GM08714 (cell line): Measurements from ENCODE around the gene HMX2.
A peak's percentile ranks its signal among the peaks of the same experiment; 100 is the strongest.

ENCODE experiments used
- H3K4me3 ChIP-seq: fragments of 200-500 bp; sonication (Bioruptor generic); 2 replicates; pipeline ENCODE4 v1.5.1; 2014; ENCODE audit warnings: mild to moderate bottlenecking, low read length, inconsistent platforms
- ZNF274 ChIP-seq: IDR thresholded peaks from 2 replicates; pipeline ENCODE4 v1.6.1; 2012; ENCODE audit warnings: mild to moderate bottlenecking, low read depth, low read length

Gene HMX2

GRCh38 chr10:123143162-123143824, 4.6 kb upstream of the HMX2 start:
- no peak for TF ChIP-seq ZNF274
- no peak overlapping the region for H3K4me3 ChIP-seq

GRCh38 chr10:123143825-123144168, 4.1 kb upstream of the HMX2 start:
- no peak overlapping the region for H3K4me3 ChIP-seq
- no peak for TF ChIP-seq ZNF274

GRCh38 chr10:123144697-123145541, 3.0 kb upstream of the HMX2 start:
- no peak overlapping the region for H3K4me3 ChIP-seq
- TF ChIP-seq ZNF274: no peak

- no peak for TF ChIP-seq ZNF274
- H3K4me3 ChIP-seq: no peak overlapping the region
These were observed 2.4 kb upstream of the HMX2 start for GRCh38 chr10:123145542-123146012.

- H3K4me3 ChIP-seq: no peak overlapping the region
These were observed 1.7 kb upstream of the HMX2 start for GRCh38 chr10:123146013-123146893.

GRCh38 chr10:123146894-123147634, 872 bp upstream of the HMX2 start:
- TF ChIP-seq ZNF274: no peak
- no peak overlapping the region for H3K4me3 ChIP-seq

More at GRCh38 chr10:123146013-123146893, 1.7 kb upstream of the HMX2 start:
- no peak for TF ChIP-seq ZNF274

GRCh38 chr10:123148414-123149161, 652 bp downstream of the HMX2 start:
- H3K4me3 ChIP-seq: peak overlapping the region; percentile 9; the same call in 1 of the 2 replicates
- TF ChIP-seq ZNF274: no peak

GRCh38 chr10:123149162-123149567, 1.2 kb downstream of the HMX2 start:
- H3K4me3 ChIP-seq: peak overlapping the region; percentile 41; the same call in 1 of the 2 replicates
- no peak for TF ChIP-seq ZNF274

- no peak for TF ChIP-seq ZNF274
- peak overlapping the region; percentile 41; the same call in 1 of the 2 replicates for H3K4me3 ChIP-seq
These were observed 1.8 kb downstream of the HMX2 start for GRCh38 chr10:123149568-123150270.

GRCh38 chr10:123150271-123150985, 2.5 kb downstream of the HMX2 start:
- TF ChIP-seq ZNF274: no peak
- H3K4me3 ChIP-seq: peak overlapping the region; percentile 41; the same call in 1 of the 2 replicates

- peak overlapping the region; percentile 0; the same call in 1 of the 2 replicates for H3K4me3 ChIP-seq
- TF ChIP-seq ZNF274: no peak
These were observed 3.2 kb downstream of the HMX2 start for GRCh38 chr10:123150986-123151736.
